SH-SY5Y (cell line): ENCODE data around the gene SRSF12.

Experiments used
- GATA2 ChIP-seq: IDR thresholded peaks from 2 replicates; pipeline ENCODE4 v1.6.1; 2011; ENCODE audit warnings: mild to moderate bottlenecking, low read depth, low read length
- GATA3 ChIP-seq: IDR thresholded peaks from 2 replicates; pipeline ENCODE4 v1.6.1; 2011; ENCODE audit warnings: low read depth, mild to moderate bottlenecking, low read length, moderate library complexity

DNA sequence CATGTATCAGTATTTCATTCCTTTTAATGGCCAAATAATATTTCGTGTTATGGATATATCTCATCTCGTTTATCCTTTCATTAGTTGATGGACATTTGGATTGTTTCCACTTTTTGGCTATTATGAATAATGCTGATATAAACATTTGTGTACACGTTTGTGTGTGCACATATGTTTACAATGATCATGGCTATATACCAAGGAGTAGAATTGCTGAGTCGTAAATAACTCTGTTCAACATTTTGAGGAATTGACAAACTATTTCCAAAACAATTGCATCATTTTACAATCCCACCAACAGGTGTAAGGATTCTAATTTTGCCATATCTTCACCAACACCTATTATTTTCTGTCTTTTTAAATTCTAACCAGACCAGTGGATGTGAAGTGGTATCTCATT lies 63.7 kb downstream of the SRSF12 start:
- no peak for TF ChIP-seq GATA2
- no peak for TF ChIP-seq GATA3
